PFSK-1 (cell line): ENCODE results near the gene ALX4.

Experiments used
- FOXP2 ChIP-seq: optimal IDR thresholded peaks from 2 replicates; pipeline ENCODE3; 2011; ENCODE audit warnings: borderline replicate concordance, control low read depth, inconsistent platforms; ENCODE audit not compliant: insufficient read depth; ENCODE audit errors: extremely low read length, extremely low read depth
- POLR2AphosphoS5 ChIP-seq: IDR thresholded peaks from 2 replicates; pipeline ENCODE4 v1.6.1; 2012; ENCODE audit warnings: low read depth, mild to moderate bottlenecking, control low read depth, low read length, moderate library complexity
- SIN3A ChIP-seq: IDR thresholded peaks from 2 replicates; pipeline ENCODE4 v1.6.1; 2012; ENCODE audit warnings: mild to moderate bottlenecking, low read length, moderate library complexity, borderline replicate concordance; ENCODE audit not compliant: insufficient read depth
- TAF1 ChIP-seq: IDR thresholded peaks from 2 replicates; pipeline ENCODE4 v1.6.1; 2012; ENCODE audit warnings: low read length, control low read depth, borderline replicate concordance; ENCODE audit not compliant: insufficient read depth
- TF ChIP-seq, protein P1 (sequence below), 2 experiments: IDR thresholded peaks; 2 replicates each; pipeline versions ENCODE4 v1.6.1 to v1.8.0; 2011 to 2012; ENCODE audit warnings: low read depth in 2 of 2, low read length in 2 of 2, control low read depth in 1 of 2, inconsistent platforms in 1 of 2, mild to moderate bottlenecking in 1 of 2, moderate library complexity in 1 of 2; ENCODE audit not compliant: insufficient read depth in 1 of 2

DNA sequence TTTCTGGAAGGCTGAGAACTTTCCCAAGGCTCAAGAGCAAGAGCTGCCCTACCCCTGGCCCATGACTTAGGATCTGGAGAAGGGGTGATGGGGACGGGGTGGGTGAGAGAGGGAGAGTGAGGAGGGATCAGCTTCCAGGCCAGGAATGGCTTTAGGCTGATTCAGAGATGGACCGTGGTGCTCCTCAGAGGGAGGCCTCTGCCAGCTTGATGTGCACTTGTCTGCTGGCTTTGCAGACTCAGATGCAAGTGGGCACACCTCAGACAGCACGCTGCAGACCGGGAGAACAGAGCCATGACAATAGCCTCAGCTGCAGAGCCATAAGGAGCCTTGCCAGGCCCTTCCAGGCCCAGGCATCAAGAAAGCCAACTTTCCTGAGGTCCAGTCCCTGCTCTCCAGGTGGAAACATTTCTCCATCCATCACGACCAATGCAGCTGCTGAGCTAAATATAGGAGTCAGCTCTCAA, 41.3 kb downstream of the ALX4 start:
- TF ChIP-seq, protein P1, sequence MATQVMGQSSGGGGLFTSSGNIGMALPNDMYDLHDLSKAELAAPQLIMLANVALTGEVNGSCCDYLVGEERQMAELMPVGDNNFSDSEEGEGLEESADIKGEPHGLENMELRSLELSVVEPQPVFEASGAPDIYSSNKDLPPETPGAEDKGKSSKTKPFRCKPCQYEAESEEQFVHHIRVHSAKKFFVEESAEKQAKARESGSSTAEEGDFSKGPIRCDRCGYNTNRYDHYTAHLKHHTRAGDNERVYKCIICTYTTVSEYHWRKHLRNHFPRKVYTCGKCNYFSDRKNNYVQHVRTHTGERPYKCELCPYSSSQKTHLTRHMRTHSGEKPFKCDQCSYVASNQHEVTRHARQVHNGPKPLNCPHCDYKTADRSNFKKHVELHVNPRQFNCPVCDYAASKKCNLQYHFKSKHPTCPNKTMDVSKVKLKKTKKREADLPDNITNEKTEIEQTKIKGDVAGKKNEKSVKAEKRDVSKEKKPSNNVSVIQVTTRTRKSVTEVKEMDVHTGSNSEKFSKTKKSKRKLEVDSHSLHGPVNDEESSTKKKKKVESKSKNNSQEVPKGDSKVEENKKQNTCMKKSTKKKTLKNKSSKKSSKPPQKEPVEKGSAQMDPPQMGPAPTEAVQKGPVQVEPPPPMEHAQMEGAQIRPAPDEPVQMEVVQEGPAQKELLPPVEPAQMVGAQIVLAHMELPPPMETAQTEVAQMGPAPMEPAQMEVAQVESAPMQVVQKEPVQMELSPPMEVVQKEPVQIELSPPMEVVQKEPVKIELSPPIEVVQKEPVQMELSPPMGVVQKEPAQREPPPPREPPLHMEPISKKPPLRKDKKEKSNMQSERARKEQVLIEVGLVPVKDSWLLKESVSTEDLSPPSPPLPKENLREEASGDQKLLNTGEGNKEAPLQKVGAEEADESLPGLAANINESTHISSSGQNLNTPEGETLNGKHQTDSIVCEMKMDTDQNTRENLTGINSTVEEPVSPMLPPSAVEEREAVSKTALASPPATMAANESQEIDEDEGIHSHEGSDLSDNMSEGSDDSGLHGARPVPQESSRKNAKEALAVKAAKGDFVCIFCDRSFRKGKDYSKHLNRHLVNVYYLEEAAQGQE (IDR thresholded peaks at IDR 0.05; ENCODE audit: insufficient read depth in 1 of 2, low read depth in 2 of 2, low read length in 2 of 2): no peak
- TF ChIP-seq SIN3A (no peak), POLR2AphosphoS5 (no peak), TAF1 (no peak), FOXP2 (no peak)
